Measurements from ENCODE around the gene TNNI2. TPM values are rescaled to one million over a fixed set of nuclear protein-coding genes. Genes with fewer than 3 reads are reported as not detected.

The TNNI2 gene
- total and polyA plus RNA-seq, 7 donors: 985 to 6,537 (median 2,859) TPM

- DNase-seq (peak in 1 of 2 donors; percentile 24), ATAC-seq (peak in 3 of 4 donors; percentile 18 to 64 (median 39))
- no peaks in the 10 kb centered on the region for H3K9me3 ChIP-seq
- H3K27ac ChIP-seq: no peak overlapping the region
- no peaks in the 10 kb centered on the region for H3K36me3 ChIP-seq (ENCODE audit: insufficient read depth in 1 of 2, low read depth in 1 of 2)
- no peaks in the 10 kb centered on the region for H3K4me1 ChIP-seq
- peaks cover 0 to 6% (median 5%) of the 10 kb centered on the region in 3 donors for H3K27me3 ChIP-seq (ENCODE audit: insufficient read depth in 3 of 3, low read length in 2 of 3)
- H3K4me3 ChIP-seq: no peak overlapping the region
- WGBS, 3 donors: 61 to 82% (median 62%) methylated on average over 11 of the region's 11 CpGs
- intact Hi-C loops (cut with DNase I): loop anchor here in 1 of 2 donors (5.0 kb wide), 1 partner anchor 52 kb away; no protein-coding TSS in a partner anchor
- no peak for TF ChIP-seq CTCF (IDR thresholded peaks at IDR 0.05)
Measured at GRCh38 chr11:1829039-1829820, 9.6 kb upstream of the TNNI2 start.

DNA sequence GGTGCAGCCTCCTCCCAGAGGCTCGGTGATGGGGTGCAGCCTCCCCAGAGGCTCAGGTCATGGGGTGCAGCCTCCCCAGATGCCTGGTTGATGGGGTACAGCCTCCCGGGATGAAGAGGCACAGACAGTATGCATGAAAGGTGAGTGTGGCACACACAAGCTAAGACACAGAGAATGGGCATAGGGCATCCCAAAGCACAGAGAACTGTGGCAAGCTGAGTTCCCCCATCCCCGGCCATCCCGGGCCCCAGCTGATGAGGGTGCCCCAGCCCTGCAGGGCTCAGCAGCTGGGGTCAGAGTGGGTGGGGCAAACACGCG is 8.8 kb upstream of the TNNI2 start:
- H3K27ac ChIP-seq: no peak overlapping the region
- no peaks in the 10 kb centered on the region for H3K9me3 ChIP-seq
- no peak for ATAC-seq
- intact Hi-C loops (cut with DNase I): loop anchor here in 1 of 2 donors (10.0 kb wide), 1 partner anchor 85 kb away; no protein-coding TSS in a partner anchor
- TF ChIP-seq CTCF (IDR thresholded peaks at IDR 0.05): no peak
- peaks cover 0 to 6% (median 5%) of the 10 kb centered on the region in 3 donors for H3K27me3 ChIP-seq (ENCODE audit: insufficient read depth in 3 of 3, low read length in 2 of 3)
- WGBS, 3 donors: 65 to 73% (median 68%) methylated on average over 6 of the region's 6 CpGs
- H3K4me3 ChIP-seq: no peak overlapping the region
- no peak for DNase-seq
- no peaks in the 10 kb centered on the region for H3K36me3 ChIP-seq (ENCODE audit: insufficient read depth in 1 of 2, low read depth in 1 of 2)
- no peaks in the 10 kb centered on the region for H3K4me1 ChIP-seq

DNA sequence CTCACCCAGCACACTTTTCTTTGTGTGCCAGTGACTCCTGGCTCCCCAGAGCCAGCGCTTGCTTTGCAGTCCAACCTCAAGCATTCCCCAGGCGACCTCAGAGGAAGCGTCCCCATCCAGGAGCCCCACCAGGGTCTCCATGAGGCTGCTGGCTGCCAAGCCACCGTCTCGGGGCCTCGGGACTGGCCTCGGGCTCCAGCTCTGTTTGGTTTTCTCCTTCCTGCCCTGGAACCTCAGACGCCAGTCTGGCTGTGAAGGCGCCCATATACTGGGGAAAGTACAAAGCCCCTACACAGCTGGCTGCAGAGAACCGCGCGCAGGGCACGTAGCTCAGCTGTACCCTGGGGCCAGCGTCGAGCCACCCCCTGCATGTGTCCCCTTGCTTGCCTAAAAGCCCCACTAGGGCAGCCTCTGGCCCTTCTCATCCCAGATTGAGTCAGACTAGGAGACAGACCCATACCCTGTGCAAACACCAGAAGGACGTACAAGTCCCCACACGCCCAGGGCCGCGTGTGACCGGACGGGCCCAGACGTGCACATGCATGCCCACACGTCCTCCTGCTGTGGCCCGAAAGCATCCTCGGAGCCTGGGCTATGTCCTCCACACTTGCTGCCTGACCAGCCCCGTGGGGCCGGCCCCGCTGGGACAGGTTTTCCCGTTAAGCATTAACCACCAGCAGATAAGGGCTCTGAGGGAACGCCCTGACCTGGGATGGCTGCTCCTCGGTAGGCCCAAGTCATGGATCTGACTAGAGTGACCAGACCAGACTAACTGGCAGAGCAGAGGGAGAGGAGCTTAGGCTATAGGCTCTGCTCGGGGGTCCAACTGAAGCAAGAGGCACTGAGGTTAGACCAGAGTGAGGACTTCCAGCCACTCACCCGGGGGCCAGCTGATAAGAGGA is 8.2 kb upstream of the TNNI2 start:
- DNase-seq (no peak), ATAC-seq (no peak)
- WGBS, 3 donors: 78 to 82% (median 80%) methylated on average over 33 of the region's 33 CpGs
- no peak overlapping the region for H3K27ac ChIP-seq
- H3K4me3 ChIP-seq: no peak overlapping the region
- no peaks in the 10 kb centered on the region for H3K4me1 ChIP-seq
- H3K27me3 ChIP-seq (ENCODE audit: insufficient read depth in 3 of 3, low read length in 2 of 3): peaks cover 0 to 6% (median 5%) of the 10 kb centered on the region in 3 donors
- TF ChIP-seq CTCF (IDR thresholded peaks at IDR 0.05): no peak
- intact Hi-C loops (cut with DNase I): loop anchor here in 1 of 2 donors (10.0 kb wide), 1 partner anchor 86 kb away; no protein-coding TSS in a partner anchor
- H3K9me3 ChIP-seq: no peaks in the 10 kb centered on the region
- no peaks in the 10 kb centered on the region for H3K36me3 ChIP-seq (ENCODE audit: insufficient read depth in 1 of 2, low read depth in 1 of 2)

GRCh38 chr11:1831338-1832210 is 7.2 kb upstream of the TNNI2 start:
- no peak overlapping the region for H3K27ac ChIP-seq
- 73 to 78% (median 74%) methylated on average over 24 to 26 of the region's 26 CpGs for WGBS, 3 donors
- H3K27me3 ChIP-seq (ENCODE audit: insufficient read depth in 3 of 3, low read length in 2 of 3): peaks cover 0 to 6% (median 5%) of the 10 kb centered on the region in 3 donors
- intact Hi-C loops (cut with DNase I): loop anchor here (1.0 to 10.0 kb wide), 5 partner anchors 81 to 179 kb away; partner anchors contain the start of gene IFITM10 (in 1 of the 2)
- H3K36me3 ChIP-seq (ENCODE audit: insufficient read depth in 1 of 2, low read depth in 1 of 2): no peaks in the 10 kb centered on the region
- H3K4me3 ChIP-seq: no peak overlapping the region
- H3K9me3 ChIP-seq: no peaks in the 10 kb centered on the region
- DNase-seq (no peak), ATAC-seq (no peak)
- H3K4me1 ChIP-seq: no peaks in the 10 kb centered on the region
- TF ChIP-seq CTCF (IDR thresholded peaks at IDR 0.05): no peak

Measured in psoas muscle (tissue), 8 donors.